Measurements from ENCODE around the gene XRRA1.
"Not testable (repeated sequence)": the region's sequence is repeated elsewhere in the genome, so short reads cannot be mapped to it uniquely, and the experiment has no call there.

The XRRA1 gene

GRCh38 chr11:74909385-74909784 is 39.5 kb downstream of the XRRA1 start:
- no peak for FAIRE-seq

GRCh38 chr11:74905326-74905725 is 43.6 kb downstream of the XRRA1 start:
- no peak for FAIRE-seq

More at GRCh38 chr11:74909385-74909784, 39.5 kb downstream of the XRRA1 start:
- DNase-seq (ENCODE audit: insufficient read length, low spot score): no peak

GRCh38 chr11:74902342-74902741 is 46.5 kb downstream of the XRRA1 start:
- no peak for FAIRE-seq
- no peak for DNase-seq (ENCODE audit: insufficient read length, low spot score)

More at GRCh38 chr11:74905326-74905725, 43.6 kb downstream of the XRRA1 start:
- DNase-seq (ENCODE audit: insufficient read length, low spot score): no peak

- no peak for FAIRE-seq
- DNase-seq (ENCODE audit: insufficient read length, low spot score): no peak
These were observed 52.6 kb downstream of the XRRA1 start for GRCh38 chr11:74896311-74896710.

- DNase-seq (ENCODE audit: insufficient read length, low spot score) (no peak), FAIRE-seq (peak; percentile 23)
These were observed 53.4 kb downstream of the XRRA1 start for GRCh38 chr11:74895340-74896116.

- FAIRE-seq; DNase-seq (ENCODE audit: insufficient read length, low spot score): not testable (repeated sequence)
These were observed 55.9 kb downstream of the XRRA1 start for GRCh38 chr11:74893015-74893414.

GRCh38 chr11:74877132-74877531 is 71.8 kb downstream of the XRRA1 start:
- DNase-seq (ENCODE audit: insufficient read length, low spot score): no peak

GRCh38 chr11:74871037-74871436 is 77.9 kb downstream of the XRRA1 start:
- DNase-seq (ENCODE audit: insufficient read length, low spot score): no peak
- FAIRE-seq: no peak

More at GRCh38 chr11:74877132-74877531, 71.8 kb downstream of the XRRA1 start:
- no peak for FAIRE-seq

GRCh38 chr11:74870485-74870884 is 78.4 kb downstream of the XRRA1 start:
- DNase-seq (ENCODE audit: insufficient read length, low spot score) (peak; percentile 28), FAIRE-seq (no peak)

GRCh38 chr11:74866557-74866956 is 82.3 kb downstream of the XRRA1 start:
- FAIRE-seq: no peak

GRCh38 chr11:74863410-74863809 is 85.5 kb downstream of the XRRA1 start:
- FAIRE-seq (no peak), DNase-seq (ENCODE audit: insufficient read length, low spot score) (no peak)

More at GRCh38 chr11:74866557-74866956, 82.3 kb downstream of the XRRA1 start:
- DNase-seq (ENCODE audit: insufficient read length, low spot score): no peak

GRCh38 chr11:74860743-74861142 is 88.1 kb downstream of the XRRA1 start:
- FAIRE-seq (no peak), DNase-seq (ENCODE audit: insufficient read length, low spot score) (no peak)

- no peak for DNase-seq (ENCODE audit: insufficient read length, low spot score)
- no peak for FAIRE-seq
These were observed 95.7 kb downstream of the XRRA1 start for GRCh38 chr11:74853223-74853622.

GRCh38 chr11:74849525-74850391 is 99.1 kb downstream of the XRRA1 start:
- FAIRE-seq (peak; percentile 72), DNase-seq (ENCODE audit: insufficient read length, low spot score) (peak; percentile 64)

- FAIRE-seq (no peak), DNase-seq (ENCODE audit: insufficient read length, low spot score) (no peak)
These were observed 101.0 kb downstream of the XRRA1 start for GRCh38 chr11:74847895-74848294.

- FAIRE-seq: no peak
- no peak for DNase-seq (ENCODE audit: insufficient read length, low spot score)
These were observed 101.5 kb downstream of the XRRA1 start for GRCh38 chr11:74847395-74847794.

GRCh38 chr11:74846770-74847169 is 102.1 kb downstream of the XRRA1 start:
- FAIRE-seq (no peak), DNase-seq (ENCODE audit: insufficient read length, low spot score) (no peak)

- no peak for DNase-seq (ENCODE audit: insufficient read length, low spot score)
- no peak for FAIRE-seq
These were observed 102.8 kb downstream of the XRRA1 start for GRCh38 chr11:74845978-74846517.

GRCh38 chr11:74844865-74845264 is 104.0 kb downstream of the XRRA1 start:
- no peak for DNase-seq (ENCODE audit: insufficient read length, low spot score)
- FAIRE-seq: no peak

- DNase-seq (ENCODE audit: insufficient read length, low spot score): no peak
- FAIRE-seq: no peak
These were observed 104.8 kb downstream of the XRRA1 start for GRCh38 chr11:74844072-74844471.

- DNase-seq (ENCODE audit: insufficient read length, low spot score): no peak
- FAIRE-seq: no peak
These were observed 105.9 kb downstream of the XRRA1 start for GRCh38 chr11:74842967-74843366.

All from HTR-8/SVneo (cell line).